ENCODE data around the gene CUTA.

CUTA gene

GRCh38 chr6:33425668-33426577 is 8.0 kb upstream of the CUTA start:
- Histone ChIP-seq H2BK120ac (ENCODE audit: low read depth, low read length) (no peak overlapping the region), H2AK5ac (ENCODE audit: low read length) (no peak overlapping the region), H4K5ac (ENCODE audit: low read length) (no peak overlapping the region), H3K36me3 (ENCODE audit: control insufficient read depth, insufficient read depth, low read length) (no peaks in the 10 kb centered on the region), H3K23ac (ENCODE audit: low read length) (no peak overlapping the region), H2BK5ac (ENCODE audit: low read length) (no peak overlapping the region), H3K27ac (ENCODE audit: low read depth, low read length) (peak overlapping the region; percentile 89), H2BK15ac (replicated peaks; ENCODE audit: low read depth) (no peak overlapping the region), H3K18ac (ENCODE audit: low read length) (peak overlapping the region; percentile 70), H3K4me2 (ENCODE audit: low read length) (peak overlapping the region; percentile 99), H3K79me2 (ENCODE audit: control insufficient read depth, insufficient read depth, low read length) (peaks cover 35% of the 10 kb centered on the region), H3K56ac (ENCODE audit: low read length) (peak overlapping the region; percentile 98), H3K4ac (ENCODE audit: low read depth, low read length) (no peak overlapping the region), H3K4me1 (ENCODE audit: control insufficient read depth, low read depth, low read length) (peaks cover 25% of the 10 kb centered on the region), H3K4me3 (ENCODE audit: low read length) (peak overlapping the region; percentile 57), H3K79me1 (ENCODE audit: low read length) (peaks cover 37% of the 10 kb centered on the region), H4K8ac (ENCODE audit: low read depth, low read length) (no peak overlapping the region), H3K27me3 (ENCODE audit: insufficient read depth, low read length, poor library complexity) (no peaks in the 10 kb centered on the region), H3K9ac (ENCODE audit: low read length) (peak overlapping the region; percentile 94)
- peak; percentile 92 for DNase-seq
- WGBS (ENCODE audit: extremely low coverage, insufficient coverage, low lambda C conversion rate), result no CpG with 5 or more reads among the region's 43 CpGs

GRCh38 chr6:33424855-33425667 is 7.2 kb upstream of the CUTA start:
- Histone ChIP-seq H3K56ac (ENCODE audit: low read length) (peak overlapping the region; percentile 98), H2AK5ac (ENCODE audit: low read length) (peak overlapping the region; percentile 95), H3K27ac (ENCODE audit: low read depth, low read length) (peak overlapping the region; percentile 84), H3K4ac (ENCODE audit: low read depth, low read length) (peak overlapping the region; percentile 56), H3K4me3 (ENCODE audit: low read length) (peak overlapping the region; percentile 62), H2BK120ac (ENCODE audit: low read depth, low read length) (no peak overlapping the region), H3K23ac (ENCODE audit: low read length) (peak overlapping the region; percentile 71), H4K5ac (ENCODE audit: low read length) (peak overlapping the region; percentile 88), H3K18ac (ENCODE audit: low read length) (peak overlapping the region; percentile 57), H3K27me3 (ENCODE audit: insufficient read depth, low read length, poor library complexity) (no peaks in the 10 kb centered on the region), H3K9ac (ENCODE audit: low read length) (peak overlapping the region; percentile 94), H4K8ac (ENCODE audit: low read depth, low read length) (no peak overlapping the region), H3K4me2 (ENCODE audit: low read length) (peak overlapping the region; percentile 99), H2BK15ac (replicated peaks; ENCODE audit: low read depth) (no peak overlapping the region), H3K36me3 (ENCODE audit: control insufficient read depth, insufficient read depth, low read length) (no peaks in the 10 kb centered on the region), H2BK5ac (ENCODE audit: low read length) (peak overlapping the region; percentile 77), H3K79me2 (ENCODE audit: control insufficient read depth, insufficient read depth, low read length) (peaks cover 29% of the 10 kb centered on the region), H3K79me1 (ENCODE audit: low read length) (peaks cover 31% of the 10 kb centered on the region), H3K4me1 (ENCODE audit: control insufficient read depth, low read depth, low read length) (peaks cover 18% of the 10 kb centered on the region)
- WGBS (ENCODE audit: extremely low coverage, insufficient coverage, low lambda C conversion rate), result no CpG with 5 or more reads among the region's 12 CpGs
- no peak for DNase-seq

GRCh38 chr6:33423777-33424176 is 5.9 kb upstream of the CUTA start:
- WGBS (ENCODE audit: extremely low coverage, insufficient coverage, low lambda C conversion rate), result no CpG with 5 or more reads among the region's 2 CpGs
- H3K27ac ChIP-seq (ENCODE audit: low read depth, low read length), result no peak overlapping the region
- no peak overlapping the region for H2BK15ac ChIP-seq (replicated peaks; ENCODE audit: low read depth)
- H4K5ac ChIP-seq (ENCODE audit: low read length), result no peak overlapping the region
- H2AK5ac ChIP-seq (ENCODE audit: low read length), result no peak overlapping the region
- H3K79me1 ChIP-seq (ENCODE audit: low read length), result peaks cover 27% of the 10 kb centered on the region
- H3K9ac ChIP-seq (ENCODE audit: low read length), result no peak overlapping the region
- H2BK5ac ChIP-seq (ENCODE audit: low read length), result no peak overlapping the region
- no peaks in the 10 kb centered on the region for H3K36me3 ChIP-seq (ENCODE audit: control insufficient read depth, insufficient read depth, low read length)
- H2BK120ac ChIP-seq (ENCODE audit: low read depth, low read length), result no peak overlapping the region
- no peak overlapping the region for H3K23ac ChIP-seq (ENCODE audit: low read length)
- H3K4me1 ChIP-seq (ENCODE audit: control insufficient read depth, low read depth, low read length), result peaks cover 20% of the 10 kb centered on the region
- H4K8ac ChIP-seq (ENCODE audit: low read depth, low read length), result no peak overlapping the region
- no peak overlapping the region for H3K18ac ChIP-seq (ENCODE audit: low read length)
- no peak overlapping the region for H3K4me3 ChIP-seq (ENCODE audit: low read length)
- no peak for DNase-seq
- H3K4me2 ChIP-seq (ENCODE audit: low read length), result no peak overlapping the region
- H3K79me2 ChIP-seq (ENCODE audit: control insufficient read depth, insufficient read depth, low read length), result peaks cover 19% of the 10 kb centered on the region
- no peaks in the 10 kb centered on the region for H3K27me3 ChIP-seq (ENCODE audit: insufficient read depth, low read length, poor library complexity)
- H3K56ac ChIP-seq (ENCODE audit: low read length), result no peak overlapping the region
- H3K4ac ChIP-seq (ENCODE audit: low read depth, low read length), result no peak overlapping the region

GRCh38 chr6:33421344-33421643 is 3.4 kb upstream of the CUTA start:
- H2BK120ac ChIP-seq (ENCODE audit: low read depth, low read length), result no peak overlapping the region
- WGBS (ENCODE audit: extremely low coverage, insufficient coverage, low lambda C conversion rate), result no CpG with 5 or more reads among the region's 2 CpGs
- no peak overlapping the region for H2AK5ac ChIP-seq (ENCODE audit: low read length)
- H3K27me3 ChIP-seq (ENCODE audit: insufficient read depth, low read length, poor library complexity), result no peaks in the 10 kb centered on the region
- no peaks in the 10 kb centered on the region for H3K36me3 ChIP-seq (ENCODE audit: control insufficient read depth, insufficient read depth, low read length)
- no peak overlapping the region for H2BK5ac ChIP-seq (ENCODE audit: low read length)
- H4K5ac ChIP-seq (ENCODE audit: low read length), result no peak overlapping the region
- no peak overlapping the region for H3K4me2 ChIP-seq (ENCODE audit: low read length)
- no peak for DNase-seq
- H4K8ac ChIP-seq (ENCODE audit: low read depth, low read length), result no peak overlapping the region
- peaks cover 19% of the 10 kb centered on the region for H3K79me1 ChIP-seq (ENCODE audit: low read length)
- no peak overlapping the region for H3K9ac ChIP-seq (ENCODE audit: low read length)
- H3K56ac ChIP-seq (ENCODE audit: low read length), result no peak overlapping the region
- H3K79me2 ChIP-seq (ENCODE audit: control insufficient read depth, insufficient read depth, low read length), result peaks cover 18% of the 10 kb centered on the region
- H3K4ac ChIP-seq (ENCODE audit: low read depth, low read length), result no peak overlapping the region
- peaks cover 14% of the 10 kb centered on the region for H3K4me1 ChIP-seq (ENCODE audit: control insufficient read depth, low read depth, low read length)
- H3K23ac ChIP-seq (ENCODE audit: low read length), result no peak overlapping the region
- no peak overlapping the region for H2BK15ac ChIP-seq (replicated peaks; ENCODE audit: low read depth)
- no peak overlapping the region for H3K18ac ChIP-seq (ENCODE audit: low read length)
- no peak overlapping the region for H3K4me3 ChIP-seq (ENCODE audit: low read length)
- H3K27ac ChIP-seq (ENCODE audit: low read depth, low read length), result no peak overlapping the region

GRCh38 chr6:33420491-33421343 is 2.8 kb upstream of the CUTA start:
- Histone ChIP-seq H3K56ac (ENCODE audit: low read length) (peak overlapping the region; percentile 76), H3K9ac (ENCODE audit: low read length) (peak overlapping the region; percentile 78), H3K4me3 (ENCODE audit: low read length) (peak overlapping the region; percentile 48)

More at GRCh38 chr6:33420491-33421343, 2.8 kb upstream of the CUTA start:
- peak overlapping the region; percentile 75 for H3K4ac ChIP-seq (ENCODE audit: low read depth, low read length)
- H2BK120ac ChIP-seq (ENCODE audit: low read depth, low read length), result peak overlapping the region; percentile 64
- H3K4me1 ChIP-seq (ENCODE audit: control insufficient read depth, low read depth, low read length), result peaks cover 14% of the 10 kb centered on the region
- no peaks in the 10 kb centered on the region for H3K27me3 ChIP-seq (ENCODE audit: insufficient read depth, low read length, poor library complexity)
- no peak overlapping the region for H4K8ac ChIP-seq (ENCODE audit: low read depth, low read length)
- peak; percentile 33 for DNase-seq
- H2BK15ac ChIP-seq (replicated peaks; ENCODE audit: low read depth), result no peak overlapping the region
- H3K4me2 ChIP-seq (ENCODE audit: low read length), result peak overlapping the region; percentile 63
- WGBS (ENCODE audit: extremely low coverage, insufficient coverage, low lambda C conversion rate), result no CpG with 5 or more reads among the region's 6 CpGs
- no peak overlapping the region for H4K5ac ChIP-seq (ENCODE audit: low read length)
- H2AK5ac ChIP-seq (ENCODE audit: low read length), result no peak overlapping the region
- H3K79me1 ChIP-seq (ENCODE audit: low read length), result peaks cover 22% of the 10 kb centered on the region
- H3K79me2 ChIP-seq (ENCODE audit: control insufficient read depth, insufficient read depth, low read length), result peaks cover 22% of the 10 kb centered on the region
- no peak overlapping the region for H3K27ac ChIP-seq (ENCODE audit: low read depth, low read length)
- H3K36me3 ChIP-seq (ENCODE audit: control insufficient read depth, insufficient read depth, low read length), result no peaks in the 10 kb centered on the region
- H2BK5ac ChIP-seq (ENCODE audit: low read length), result no peak overlapping the region
- H3K18ac ChIP-seq (ENCODE audit: low read length), result peak overlapping the region; percentile 92
- peak overlapping the region; percentile 7 for H3K23ac ChIP-seq (ENCODE audit: low read length)

Data from mesendoderm (in vitro differentiated cells).